A549 treated with Mapracorat at 1 μM for 4 hours (cell line): ENCODE results near the gene DLAT. TPM values are rescaled to one million over a fixed set of nuclear protein-coding genes. Genes with fewer than 3 reads are reported as not detected.

Experiments used
- total RNA-seq: library from RNA; stranded (reverse); fragments of 200-300 nt; extraction: Qiagen RNA extraction; gene quantifications from 5 replicates; pipeline ENCODE4 v1.2.3, GENCODE V29; 2022

Gene DLAT
- 25.3 to 29.9 TPM (median 28.9 TPM) in 5 replicates for total RNA-seq

GRCh38 chr11:112024773-112025678 is at the start of gene DLAT:
DLAT (plus strand) TSS chr11:112025408; CDS start chr11:112025473, 65 bp downstream.

GRCh38 chr11:112073941-112074811 is 49.0 kb downstream of the DLAT start, which contains the start of the genes NKAPD1 and PIH1D2:
NKAPD1 (plus strand) TSS chr11:112074299; CDS start chr11:112075575, 1,276 bp downstream.
PIH1D2 (minus strand) TSS chr11:112074017; CDS start chr11:112073174, 843 bp downstream.

GRCh38 chr11:112086422-112087191 is 61.4 kb downstream of the DLAT start, which contains the start of the genes SDHD and TIMM8B:
SDHD (plus strand) TSS chr11:112086873; CDS start chr11:112086908, 35 bp downstream.
TIMM8B (minus strand) TSS chr11:112086756; CDS start chr11:112086723, 33 bp downstream.

Other genes with a start within 250 kb of the DLAT start
- 16.5 to 21.2 TPM (median 18.6 TPM) in 5 replicates for gene ALG9, start 153.8 kb upstream of the DLAT start, total RNA-seq
- 1.5 to 1.6 TPM (median 1.5 TPM) in 5 replicates for gene FDXACB1, start 146.2 kb upstream of the DLAT start, total RNA-seq
- gene CFAP68, start 145.9 kb upstream of the DLAT start, total RNA-seq: 30.0 to 36.1 TPM (median 32.4 TPM) in 5 replicates
- gene CRYAB, start 113.6 kb upstream of the DLAT start, total RNA-seq: 8.3 to 23.1 TPM (median 12.1 TPM) in 5 replicates
- gene HSPB2, start 112.7 kb upstream of the DLAT start, total RNA-seq: 0.13 TPM in 1 of 5 replicates, not detected in the others
- 0.18 to 0.28 TPM (median 0.21 TPM) in 3 of 5 replicates, not detected in the others for gene C11orf52, start 106.5 kb upstream of the DLAT start, total RNA-seq
- 5.8 to 9.6 TPM (median 8.7 TPM) in 5 replicates for gene DIXDC1, start 88.1 kb upstream of the DLAT start, total RNA-seq
- gene PIH1D2, start 48.6 kb downstream of the DLAT start, total RNA-seq: 0.57 to 1.2 TPM (median 0.86 TPM) in 5 replicates
- 10.7 to 16.1 TPM (median 13.8 TPM) in 5 replicates for gene NKAPD1, start 48.9 kb downstream of the DLAT start, total RNA-seq
- gene TIMM8B, start 61.3 kb downstream of the DLAT start, total RNA-seq: 69.5 to 77.7 TPM (median 70.9 TPM) in 5 replicates
- 65.5 to 77.6 TPM (median 68.5 TPM) in 5 replicates for gene SDHD, start 61.5 kb downstream of the DLAT start, total RNA-seq
- 92.0 to 106 TPM (median 103 TPM) in 5 replicates for gene IL18, start 138.7 kb downstream of the DLAT start, total RNA-seq
- not detected in 5 replicates for gene TEX12, start 142.0 kb downstream of the DLAT start, total RNA-seq
- gene BCO2, start 150.1 kb downstream of the DLAT start, total RNA-seq: 0.25 to 1.5 TPM (median 1.1 TPM) in 5 replicates
- 26.7 to 36.9 TPM (median 31.5 TPM) in 5 replicates for gene PTS, start 201.0 kb downstream of the DLAT start, total RNA-seq
- not detected in 5 replicates for gene PLET1, start 235.5 kb downstream of the DLAT start, total RNA-seq